ENCODE data around the gene ZNF227.

- TF ChIP-seq CTCF (IDR thresholded peaks at IDR 0.05) (no peak), TCF7L2 (IDR thresholded peaks at IDR 0.05; ENCODE audit: low read depth, low read length) (no peak), REST (IDR thresholded peaks at IDR 0.05; ENCODE audit: insufficient read depth in 1 of 2, low read depth in 2 of 2, low read length in 1 of 2) (no peak), SIN3A (IDR thresholded peaks at IDR 0.05; ENCODE audit: borderline replicate concordance, insufficient read depth, low read depth, low read length) (no peak)
These were observed 45.8 kb downstream of the ZNF227 start for GRCh38 chr19:44258136-44258535.
